Thyroid gland (tissue), 4 donors: ENCODE measurements around the gene FAM50B. TPM values are rescaled to one million over a fixed set of nuclear protein-coding genes. Genes with fewer than 3 reads are reported as not detected.

Source experiments
- DNase-seq, 2 donors: peaks; one replicate each; pipeline ENCODE4 v3.0.0-alpha.2; 2019
- H3K27ac ChIP-seq, 3 donors: fragments of 200-600 bp; sonication (generic); 1 replicate in 2 of 3; 2 replicates in 1 of 3; pipeline ENCODE4 v1.5.1; 2016 to 2019; ENCODE audit warnings: mild to moderate bottlenecking in 1 of 3, moderate library complexity in 1 of 3
- H3K27me3 ChIP-seq: fragments of 200-600 bp; sonication (generic); one replicate; pipeline ENCODE4 v1.5.1; 2019
- H3K36me3 ChIP-seq, 2 donors: fragments of 200-600 bp; sonication (generic); one replicate each; pipeline ENCODE4 v1.5.1; 2016 to 2019
- H3K4me1 ChIP-seq, 2 donors: fragments of 200-600 bp; sonication (generic); one replicate each; pipeline ENCODE4 v1.5.1; 2017 to 2019
- H3K4me3 ChIP-seq, 3 donors: fragments of 200-600 bp; sonication (generic); replicated peaks in 1 of 3; 1 replicate in 2 of 3; 2 replicates in 1 of 3; pipeline ENCODE4 v1.5.1; 2016; ENCODE audit warnings: mild to moderate bottlenecking in 1 of 3
- H3K9me3 ChIP-seq: fragments of 200-600 bp; sonication (generic); one replicate; pipeline ENCODE4 v1.5.1; 2017
- CTCF ChIP-seq, 6 experiments: fragments of 200-600 bp in 3 of 6; fragments of 450-650 bp in 3 of 6; sonication (generic) in 3 of 6; IDR thresholded peaks; one replicate each; pipeline ENCODE4 v1.5.1; 2016 to 2019; ENCODE audit warnings: antibody characterized with exemption in 6 of 6, mild to moderate bottlenecking in 2 of 6, inconsistent platforms in 1 of 6, moderate library complexity in 1 of 6
- POLR2A ChIP-seq, 2 donors: fragments of 450-650 bp; IDR thresholded peaks; one replicate each; pipeline ENCODE4 v1.6.1; 2017; ENCODE audit warnings: antibody characterized with exemption in 2 of 2, mild to moderate bottlenecking in 2 of 2, moderate library complexity in 1 of 2
- WGBS, 2 donors: methylation state at CpG; one replicate each; pipeline ENCODE4 v1.1.5; 2017; 5-methylcytosine and 5-hydroxymethylcytosine counted together
- intact Hi-C: fragments of 100-400 bp; cut with DNase I; formaldehyde crosslinking; loops from one replicate; pipeline ENCODE4 v1.15.1; 2023
- total RNA-seq, 4 donors: library from RNA; depleted of rRNA; stranded (reverse); fragments of >200 nt; gene quantifications; one replicate each; pipeline ENCODE4 v1.2.3, GENCODE V29; 2016

FAM50B gene
- total RNA-seq, 4 donors from 2014 or later = 18.4 to 40.9 (median 20.3) TPM

GRCh38 chr6:3867641-3868502 is 18.7 kb downstream of the FAM50B start:
- no peak overlapping the region for H3K4me3 ChIP-seq
- intact Hi-C loops = no loop called here
- no peak overlapping the region for H3K27ac ChIP-seq
- TF ChIP-seq POLR2A (IDR thresholded peaks at IDR 0.05) (no peak), CTCF (IDR thresholded peaks at IDR 0.05) (no peak)
- no peaks in the 10 kb centered on the region for H3K36me3 ChIP-seq
- WGBS, 2 donors = 75 to 82% methylated on average over 9 to 10 of the region's 10 CpGs
- H3K9me3 ChIP-seq = no peaks in the 10 kb centered on the region
- H3K27me3 ChIP-seq = no peaks in the 10 kb centered on the region
- DNase-seq = no peak
- H3K4me1 ChIP-seq = no peaks in the 10 kb centered on the region

GRCh38 chr6:3868544-3868943 is 19.4 kb downstream of the FAM50B start:
- Histone ChIP-seq H3K9me3 (no peaks in the 10 kb centered on the region), H3K36me3 (no peaks in the 10 kb centered on the region), H3K4me1 (no peaks in the 10 kb centered on the region), H3K27me3 (no peaks in the 10 kb centered on the region), H3K27ac (no peak overlapping the region), H3K4me3 (no peak overlapping the region)
- TF ChIP-seq POLR2A (IDR thresholded peaks at IDR 0.05) (no peak), CTCF (IDR thresholded peaks at IDR 0.05) (no peak)
- intact Hi-C loops = no loop called here
- DNase-seq = no peak
- WGBS, 2 donors = 82 to 87% methylated on average over 7 of the region's 7 CpGs

GRCh38 chr6:3869284-3869631 is 20.1 kb downstream of the FAM50B start:
- H3K9me3 ChIP-seq = no peaks in the 10 kb centered on the region
- intact Hi-C loops = no loop called here
- no peaks in the 10 kb centered on the region for H3K4me1 ChIP-seq
- no peak for DNase-seq
- H3K36me3 ChIP-seq = no peaks in the 10 kb centered on the region
- no peak overlapping the region for H3K27ac ChIP-seq
- no peak overlapping the region for H3K4me3 ChIP-seq
- TF ChIP-seq POLR2A (IDR thresholded peaks at IDR 0.05) (no peak), CTCF (IDR thresholded peaks at IDR 0.05) (no peak)
- no peaks in the 10 kb centered on the region for H3K27me3 ChIP-seq
- 93 to 95% methylated on average over 3 of the region's 3 CpGs for WGBS, 2 donors

GRCh38 chr6:3869632-3870527 is 20.7 kb downstream of the FAM50B start:
- Histone ChIP-seq H3K4me3 (no peak overlapping the region), H3K27ac (no peak overlapping the region), H3K36me3 (no peaks in the 10 kb centered on the region), H3K4me1 (no peaks in the 10 kb centered on the region), H3K9me3 (no peaks in the 10 kb centered on the region), H3K27me3 (no peaks in the 10 kb centered on the region)
- no peak for DNase-seq
- TF ChIP-seq CTCF (IDR thresholded peaks at IDR 0.05) (no peak), POLR2A (IDR thresholded peaks at IDR 0.05) (no peak)
- 87 to 89% methylated on average over 16 of the region's 16 CpGs for WGBS, 2 donors
- intact Hi-C loops = no loop called here

- intact Hi-C loops = no loop called here
- Histone ChIP-seq H3K27me3 (no peaks in the 10 kb centered on the region), H3K4me1 (no peaks in the 10 kb centered on the region), H3K27ac (no peak overlapping the region), H3K36me3 (no peaks in the 10 kb centered on the region), H3K9me3 (no peaks in the 10 kb centered on the region), H3K4me3 (no peak overlapping the region)
- no peak for TF ChIP-seq POLR2A (IDR thresholded peaks at IDR 0.05)
- no peak for TF ChIP-seq CTCF (IDR thresholded peaks at IDR 0.05)
- WGBS, 2 donors = 93 to 94% methylated on average over 5 of the region's 5 CpGs
- no peak for DNase-seq
Measured at GRCh38 chr6:3870528-3870925, 21.4 kb downstream of the FAM50B start.
